A549 (cell line): Measurements from ENCODE around the gene RBM10. TPM values are rescaled to one million over a fixed set of nuclear protein-coding genes. Genes with fewer than 3 reads are reported as not detected.

Experiments used
- ATAC-seq, 2 experiments: fragments of 200-7000 bp in 1 of 2; fragments of >200 bp in 1 of 2; cut with Nextera tagmentation in 1 of 2; cut with Tn5 transposase in 1 of 2; 3 replicates each; pipeline versions ENCODE4 v1.8.0 to v1.9.1; 2018 to 2020; ENCODE audit warnings: mild to moderate bottlenecking in 1 of 2, moderate library complexity in 1 of 2
- CTCF ChIA-PET: fragments of 300-600 bp; sonication (Branson Sonifier 250); formaldehyde crosslinking; extraction: SDS; loops from one replicate; lab custom pipeline; 2021; ENCODE audit warnings: antibody characterized with exemption, inconsistent platforms; lab: Yijun Ruan, JAX
- POLR2A ChIA-PET: fragments of 350-600 bp; formaldehyde crosslinking; extraction: SDS; loops from one replicate; lab custom pipeline; 2021; ENCODE audit warnings: antibody characterized with exemption, inconsistent platforms; lab: Yijun Ruan, JAX
- DNase-seq, 2 experiments: peaks; one replicate each; pipeline versions ENCODE4 v3.0.0 to v3.0.0-alpha.2; 2011 to 2016; ENCODE audit warnings: low read depth in 1 of 2, low spot score in 1 of 2
- FAIRE-seq: peaks from 2 replicates; lab custom pipeline; 2011; peaks lifted over from hg19 to GRCh38; lab: Jason Lieb, UNC
- H3K27ac ChIP-seq, 2 experiments: fragments of >200 bp; sonication (Bioruptor Twin); formaldehyde crosslinking; 3 replicates each; pipeline ENCODE4 v1.5.1; 2016 to 2017
- H3K4me1 ChIP-seq: fragments of >200 bp; sonication (Bioruptor Twin); formaldehyde crosslinking; 3 replicates; pipeline ENCODE4 v1.6.1; 2016
- H3K4me2 ChIP-seq: fragments of >200 bp; sonication (Bioruptor Twin); formaldehyde crosslinking; 3 replicates; pipeline ENCODE4 v1.6.1; 2016
- H3K4me3 ChIP-seq: fragments of >200 bp; sonication (Bioruptor Twin); formaldehyde crosslinking; 3 replicates; pipeline ENCODE4 v1.5.1; 2016
- H3K9me3 ChIP-seq: fragments of >200 bp; sonication (Bioruptor Twin); formaldehyde crosslinking; 3 replicates; pipeline ENCODE4 v1.6.1; 2016
- BHLHE40 ChIP-seq: IDR thresholded peaks from 2 replicates; pipeline ENCODE4 v1.6.1; 2012; ENCODE audit warnings: low read depth, low read length, inconsistent platforms
- EHF ChIP-seq: fragments of 250-450 bp; sonication (Bioruptor Pico); IDR thresholded peaks from 2 replicates; pipeline ENCODE4 v1.5.0; 2020; ENCODE audit warnings: mild to moderate bottlenecking
- FOXS1 ChIP-seq: fragments of 250-450 bp; sonication (Bioruptor Pico); IDR thresholded peaks from 2 replicates; pipeline ENCODE4 v1.5.0; 2020; ENCODE audit warnings: mild to moderate bottlenecking, moderate library complexity
- HDAC2 ChIP-seq: fragments of 200-600 bp; sonication (generic); IDR thresholded peaks from 2 replicates; pipeline ENCODE4 v1.6.1; 2016
- KDM1A ChIP-seq: fragments of 200-600 bp; sonication (generic); IDR thresholded peaks from 2 replicates; pipeline ENCODE4 v1.6.1; 2016; ENCODE audit warnings: low read depth, mild to moderate bottlenecking
- NFE2L2 ChIP-seq: fragments of 150-350 bp; conservative IDR thresholded peaks from 2 replicates; pipeline ENCODE4 v1.6.1; 2014; ENCODE audit warnings: low read length
- NPAS2 ChIP-seq: fragments of 250-450 bp; sonication (Bioruptor Pico); IDR thresholded peaks from 2 replicates; pipeline ENCODE4 v1.8.0; 2022; ENCODE audit warnings: mild to moderate bottlenecking, moderate library complexity, borderline replicate concordance
- RARB ChIP-seq: fragments of 250-450 bp; sonication (Bioruptor Pico); IDR thresholded peaks from 2 replicates; pipeline ENCODE4 v1.8.0; 2021; ENCODE audit warnings: mild to moderate bottlenecking, moderate library complexity
- RFX5 ChIP-seq: fragments of 450-650 bp; IDR thresholded peaks from 2 replicates; pipeline ENCODE4 v1.7.1; 2014; ENCODE audit warnings: antibody characterized with exemption, mild to moderate bottlenecking, moderate library complexity
- RNF2 ChIP-seq: fragments of 200-600 bp; sonication (generic); IDR thresholded peaks from 2 replicates; pipeline ENCODE4 v1.6.1; 2016; ENCODE audit warnings: low read depth, mild to moderate bottlenecking, antibody characterized with exemption, moderate library complexity, borderline replicate concordance
- SMC3 ChIP-seq: fragments of >200 bp; sonication (Bioruptor Twin); formaldehyde crosslinking; IDR thresholded peaks from 3 replicates; pipeline ENCODE4 v1.6.1; 2018; ENCODE audit warnings: inconsistent platforms
- TFCP2L1 ChIP-seq: fragments of 250-450 bp; sonication (Bioruptor Pico); IDR thresholded peaks from 2 replicates; pipeline ENCODE4 v1.5.0; 2021; ENCODE audit warnings: mild to moderate bottlenecking
- WGBS: methylation state at CpG from one replicate; pipeline ENCODE4 v1.1.6; 2017; ENCODE audit errors: missing lambda C conversion rate; 5-methylcytosine and 5-hydroxymethylcytosine counted together
- polyA plus RNA-seq, 4 experiments: library from polyadenylated mRNA; depleted of rRNA in 3 of 4; stranded (reverse); fragments of >200 nt; fragmentation: RNase III in 1 of 4; extraction: RNeasy Plus Mini Kit Qiagen cat#74134 plus additional on column Dnase treatment in 1 of 4; gene quantifications; 2 replicates in 3 of 4; 3 replicates in 1 of 4; pipeline ENCODE4 v1.2.3, GENCODE V29; 2011 to 2017
- TF ChIP-seq, protein P1 (sequence below): fragments of >200 bp; sonication (Bioruptor Twin); formaldehyde crosslinking; IDR thresholded peaks from 3 replicates; pipeline ENCODE4 v1.5.1; 2016
- TF ChIP-seq, protein P2 (sequence below): IDR thresholded peaks from 2 replicates; pipeline ENCODE4 v1.6.1; 2012
- TF ChIP-seq, protein P3 (sequence below): fragments of 150-350 bp; IDR thresholded peaks from 2 replicates; pipeline ENCODE4 v1.6.1; 2014; ENCODE audit warnings: low read depth, mild to moderate bottlenecking, low read length
- TF ChIP-seq, protein P4 (sequence below): fragments of 250-450 bp; sonication (Bioruptor Pico); IDR thresholded peaks from 2 replicates; pipeline ENCODE4 v1.5.0; 2021; ENCODE audit warnings: mild to moderate bottlenecking, moderate library complexity, borderline replicate concordance
- TF ChIP-seq, protein P5 (sequence below): fragments of >200 bp; sonication (Bioruptor Twin); formaldehyde crosslinking; IDR thresholded peaks from 3 replicates; pipeline ENCODE4 v1.6.1; 2016
- TF ChIP-seq, protein P6 (sequence below): fragments of 250-450 bp; sonication (Bioruptor Pico); IDR thresholded peaks from 2 replicates; pipeline ENCODE4 v1.5.0; 2020; ENCODE audit warnings: low read depth, mild to moderate bottlenecking, moderate library complexity

Gene RBM10
- polyA plus RNA-seq, 2 of the 4 experiments (the other 2 are of a cell fraction) = 21.1 to 29.8 TPM

DNA sequence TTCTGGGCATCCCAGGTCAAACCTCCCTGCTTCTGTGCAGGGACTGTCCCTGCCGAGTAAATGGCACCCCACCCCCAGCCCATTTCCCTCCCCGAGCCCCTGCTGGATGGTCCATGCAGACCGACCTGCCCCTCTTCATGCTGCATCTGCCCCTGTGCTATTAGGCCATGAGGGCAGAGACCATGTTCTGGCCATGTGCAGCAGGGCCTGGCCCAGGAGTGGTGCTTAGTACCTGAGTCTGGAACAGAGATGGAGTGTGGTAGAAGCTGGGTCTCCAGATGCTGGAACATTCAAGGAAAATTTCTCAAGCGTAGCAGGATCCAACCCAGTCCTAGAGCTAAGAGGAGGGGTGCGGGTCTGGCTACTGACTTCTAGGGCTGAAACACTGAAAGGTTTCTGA lies 33.3 kb downstream of the RBM10 start:
- no peak for ATAC-seq
- Histone ChIP-seq H3K4me2 (no peak overlapping the region), H3K27ac (no peak overlapping the region), H3K4me3 (no peak overlapping the region), H3K9me3 (no peaks in the 10 kb centered on the region), H3K4me1 (no peaks in the 10 kb centered on the region)
- ChIA-PET CTCF (interaction anchor here (0.9 kb wide), 1 partner anchor 134 kb away, joined by 3 read pairs; no protein-coding TSS in a partner anchor), POLR2A (no interaction called here)
- TF ChIP-seq, protein P1, sequence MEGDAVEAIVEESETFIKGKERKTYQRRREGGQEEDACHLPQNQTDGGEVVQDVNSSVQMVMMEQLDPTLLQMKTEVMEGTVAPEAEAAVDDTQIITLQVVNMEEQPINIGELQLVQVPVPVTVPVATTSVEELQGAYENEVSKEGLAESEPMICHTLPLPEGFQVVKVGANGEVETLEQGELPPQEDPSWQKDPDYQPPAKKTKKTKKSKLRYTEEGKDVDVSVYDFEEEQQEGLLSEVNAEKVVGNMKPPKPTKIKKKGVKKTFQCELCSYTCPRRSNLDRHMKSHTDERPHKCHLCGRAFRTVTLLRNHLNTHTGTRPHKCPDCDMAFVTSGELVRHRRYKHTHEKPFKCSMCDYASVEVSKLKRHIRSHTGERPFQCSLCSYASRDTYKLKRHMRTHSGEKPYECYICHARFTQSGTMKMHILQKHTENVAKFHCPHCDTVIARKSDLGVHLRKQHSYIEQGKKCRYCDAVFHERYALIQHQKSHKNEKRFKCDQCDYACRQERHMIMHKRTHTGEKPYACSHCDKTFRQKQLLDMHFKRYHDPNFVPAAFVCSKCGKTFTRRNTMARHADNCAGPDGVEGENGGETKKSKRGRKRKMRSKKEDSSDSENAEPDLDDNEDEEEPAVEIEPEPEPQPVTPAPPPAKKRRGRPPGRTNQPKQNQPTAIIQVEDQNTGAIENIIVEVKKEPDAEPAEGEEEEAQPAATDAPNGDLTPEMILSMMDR = no peak
- TF ChIP-seq, protein P2, sequence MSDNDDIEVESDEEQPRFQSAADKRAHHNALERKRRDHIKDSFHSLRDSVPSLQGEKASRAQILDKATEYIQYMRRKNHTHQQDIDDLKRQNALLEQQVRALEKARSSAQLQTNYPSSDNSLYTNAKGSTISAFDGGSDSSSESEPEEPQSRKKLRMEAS = no peak
- TF ChIP-seq EHF (CRISPR knock-in tag) (no peak), FOXS1 (CRISPR knock-in tag) (no peak)
- 80% methylated on average over 4 of the region's 5 CpGs for WGBS
- no peak for DNase-seq
- no peak for FAIRE-seq

DNA sequence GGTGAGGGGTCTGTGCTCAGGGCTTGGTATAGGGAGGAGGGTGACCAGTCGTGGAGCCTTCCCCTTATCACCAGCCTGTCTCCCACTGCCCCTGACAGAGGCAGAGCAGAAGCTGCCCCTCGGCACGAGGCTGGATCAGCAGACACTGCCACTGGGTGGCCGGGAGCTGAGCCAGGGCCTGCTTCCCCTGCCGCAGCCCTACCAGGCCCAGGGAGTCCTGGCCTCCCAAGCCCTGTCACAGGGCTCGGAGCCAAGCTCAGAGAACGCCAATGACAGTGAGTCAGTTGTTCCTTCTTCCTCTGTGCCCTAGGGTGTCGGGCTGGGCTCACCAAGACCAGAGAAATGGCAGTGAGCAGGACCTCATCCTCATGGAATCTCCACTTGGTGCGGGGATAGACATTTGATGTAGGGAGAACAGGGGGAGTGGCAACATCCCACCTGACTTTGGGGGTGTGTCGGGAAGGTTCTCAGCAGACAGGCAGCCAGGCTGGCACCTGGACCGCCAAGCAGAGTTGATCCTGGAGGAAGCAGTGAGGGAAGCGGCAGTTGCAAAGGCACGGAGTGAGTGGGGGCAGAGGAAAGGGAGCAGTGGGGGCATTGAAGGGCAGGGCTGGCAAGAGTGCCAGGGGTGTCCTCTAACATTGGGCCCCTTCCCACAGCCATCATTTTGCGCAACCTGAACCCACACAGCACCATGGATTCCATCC lies 34.4 kb downstream of the RBM10 start:
- POLR2A ChIA-PET = no interaction called here
- ATAC-seq (peak in 1 of 2 experiments; percentile 39; a peak in 3 of 6 replicates), FAIRE-seq (no peak), DNase-seq (no peak)
- TF ChIP-seq NPAS2 (CRISPR knock-in tag) (no peak), SMC3 (no peak), BHLHE40 (no peak), EHF (CRISPR knock-in tag) (no peak), NFE2L2 (no peak), TFCP2L1 (CRISPR knock-in tag) (no peak), HDAC2 (no peak), KDM1A (no peak), RNF2 (no peak), RARB (no peak), RFX5 (no peak)
- TF ChIP-seq, protein P3, sequence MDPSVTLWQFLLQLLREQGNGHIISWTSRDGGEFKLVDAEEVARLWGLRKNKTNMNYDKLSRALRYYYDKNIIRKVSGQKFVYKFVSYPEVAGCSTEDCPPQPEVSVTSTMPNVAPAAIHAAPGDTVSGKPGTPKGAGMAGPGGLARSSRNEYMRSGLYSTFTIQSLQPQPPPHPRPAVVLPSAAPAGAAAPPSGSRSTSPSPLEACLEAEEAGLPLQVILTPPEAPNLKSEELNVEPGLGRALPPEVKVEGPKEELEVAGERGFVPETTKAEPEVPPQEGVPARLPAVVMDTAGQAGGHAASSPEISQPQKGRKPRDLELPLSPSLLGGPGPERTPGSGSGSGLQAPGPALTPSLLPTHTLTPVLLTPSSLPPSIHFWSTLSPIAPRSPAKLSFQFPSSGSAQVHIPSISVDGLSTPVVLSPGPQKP = no peak
- TF ChIP-seq, protein P4, sequence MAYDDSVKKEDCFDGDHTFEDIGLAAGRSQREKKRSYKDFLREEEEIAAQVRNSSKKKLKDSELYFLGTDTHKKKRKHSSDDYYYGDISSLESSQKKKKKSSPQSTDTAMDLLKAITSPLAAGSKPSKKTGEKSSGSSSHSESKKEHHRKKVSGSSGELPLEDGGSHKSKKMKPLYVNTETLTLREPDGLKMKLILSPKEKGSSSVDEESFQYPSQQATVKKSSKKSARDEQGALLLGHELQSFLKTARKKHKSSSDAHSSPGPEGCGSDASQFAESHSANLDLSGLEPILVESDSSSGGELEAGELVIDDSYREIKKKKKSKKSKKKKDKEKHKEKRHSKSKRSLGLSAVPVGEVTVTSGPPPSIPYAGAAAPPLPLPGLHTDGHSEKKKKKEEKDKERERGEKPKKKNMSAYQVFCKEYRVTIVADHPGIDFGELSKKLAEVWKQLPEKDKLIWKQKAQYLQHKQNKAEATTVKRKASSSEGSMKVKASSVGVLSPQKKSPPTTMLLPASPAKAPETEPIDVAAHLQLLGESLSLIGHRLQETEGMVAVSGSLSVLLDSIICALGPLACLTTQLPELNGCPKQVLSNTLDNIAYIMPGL (CRISPR knock-in tag) = no peak
- TF ChIP-seq, protein P5, sequence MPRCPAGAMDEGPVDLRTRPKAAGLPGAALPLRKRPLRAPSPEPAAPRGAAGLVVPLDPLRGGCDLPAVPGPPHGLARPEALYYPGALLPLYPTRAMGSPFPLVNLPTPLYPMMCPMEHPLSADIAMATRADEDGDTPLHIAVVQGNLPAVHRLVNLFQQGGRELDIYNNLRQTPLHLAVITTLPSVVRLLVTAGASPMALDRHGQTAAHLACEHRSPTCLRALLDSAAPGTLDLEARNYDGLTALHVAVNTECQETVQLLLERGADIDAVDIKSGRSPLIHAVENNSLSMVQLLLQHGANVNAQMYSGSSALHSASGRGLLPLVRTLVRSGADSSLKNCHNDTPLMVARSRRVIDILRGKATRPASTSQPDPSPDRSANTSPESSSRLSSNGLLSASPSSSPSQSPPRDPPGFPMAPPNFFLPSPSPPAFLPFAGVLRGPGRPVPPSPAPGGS = no peak
- TF ChIP-seq, protein P6, sequence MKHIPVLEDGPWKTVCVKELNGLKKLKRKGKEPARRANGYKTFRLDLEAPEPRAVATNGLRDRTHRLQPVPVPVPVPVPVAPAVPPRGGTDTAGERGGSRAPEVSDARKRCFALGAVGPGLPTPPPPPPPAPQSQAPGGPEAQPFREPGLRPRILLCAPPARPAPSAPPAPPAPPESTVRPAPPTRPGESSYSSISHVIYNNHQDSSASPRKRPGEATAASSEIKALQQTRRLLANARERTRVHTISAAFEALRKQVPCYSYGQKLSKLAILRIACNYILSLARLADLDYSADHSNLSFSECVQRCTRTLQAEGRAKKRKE (CRISPR knock-in tag) = no peak
- WGBS = 90% methylated on average over 12 of the region's 14 CpGs
- H3K4me2 ChIP-seq = no peak overlapping the region
- no peaks in the 10 kb centered on the region for H3K4me1 ChIP-seq
- CTCF ChIA-PET = no interaction called here
- H3K9me3 ChIP-seq = no peaks in the 10 kb centered on the region
- H3K27ac ChIP-seq = no peak overlapping the region
- no peak overlapping the region for H3K4me3 ChIP-seq
